ENCODE data around the gene ZNF112.
"Not testable (repeated sequence)": the region's sequence is repeated elsewhere in the genome, so short reads cannot be mapped to it uniquely, and the experiment has no call there.

Gene ZNF112

DNA sequence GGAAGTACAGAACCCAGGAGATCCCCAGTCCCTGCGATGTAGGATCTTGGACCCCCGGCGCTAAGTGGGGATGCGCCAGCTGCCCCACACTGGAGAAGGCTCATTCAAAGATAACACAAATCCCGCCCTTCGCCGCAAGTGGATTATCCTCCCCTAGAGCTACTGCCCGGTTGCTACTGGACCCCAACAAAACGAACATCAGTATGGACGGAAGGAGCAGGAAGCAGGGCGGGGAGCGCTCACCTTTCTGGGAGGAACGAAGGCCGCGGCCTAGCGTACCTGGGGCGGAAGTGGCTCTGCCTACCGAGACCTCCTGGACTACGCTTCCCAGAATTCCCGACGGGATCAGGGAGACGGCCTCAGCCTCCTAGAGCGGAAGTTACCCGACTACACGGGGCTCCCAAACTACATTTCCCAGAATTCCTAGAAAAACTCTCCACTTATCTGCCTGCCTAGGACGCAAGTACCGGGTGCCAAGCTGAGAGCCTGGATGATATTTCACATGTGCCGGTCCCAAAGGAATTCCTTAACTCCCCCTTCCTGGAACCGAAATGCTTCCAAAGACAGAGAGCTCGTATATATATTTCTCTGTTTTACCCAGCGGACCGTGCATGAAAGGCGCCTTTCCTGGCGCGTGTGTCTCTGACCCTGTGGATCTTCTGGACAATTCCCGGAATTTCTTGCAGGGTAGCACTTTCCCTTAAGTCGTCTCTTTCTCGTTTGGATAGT, at the start of gene ZNF112:
Gene ZNF112 (minus strand): TSS at position 298 of the 729 bp plus-strand sequence. CDS start 16,141 bp downstream, outside the sequence.
- peak; percentile 94 for DNase-seq (ENCODE audit: low read depth)

DNA sequence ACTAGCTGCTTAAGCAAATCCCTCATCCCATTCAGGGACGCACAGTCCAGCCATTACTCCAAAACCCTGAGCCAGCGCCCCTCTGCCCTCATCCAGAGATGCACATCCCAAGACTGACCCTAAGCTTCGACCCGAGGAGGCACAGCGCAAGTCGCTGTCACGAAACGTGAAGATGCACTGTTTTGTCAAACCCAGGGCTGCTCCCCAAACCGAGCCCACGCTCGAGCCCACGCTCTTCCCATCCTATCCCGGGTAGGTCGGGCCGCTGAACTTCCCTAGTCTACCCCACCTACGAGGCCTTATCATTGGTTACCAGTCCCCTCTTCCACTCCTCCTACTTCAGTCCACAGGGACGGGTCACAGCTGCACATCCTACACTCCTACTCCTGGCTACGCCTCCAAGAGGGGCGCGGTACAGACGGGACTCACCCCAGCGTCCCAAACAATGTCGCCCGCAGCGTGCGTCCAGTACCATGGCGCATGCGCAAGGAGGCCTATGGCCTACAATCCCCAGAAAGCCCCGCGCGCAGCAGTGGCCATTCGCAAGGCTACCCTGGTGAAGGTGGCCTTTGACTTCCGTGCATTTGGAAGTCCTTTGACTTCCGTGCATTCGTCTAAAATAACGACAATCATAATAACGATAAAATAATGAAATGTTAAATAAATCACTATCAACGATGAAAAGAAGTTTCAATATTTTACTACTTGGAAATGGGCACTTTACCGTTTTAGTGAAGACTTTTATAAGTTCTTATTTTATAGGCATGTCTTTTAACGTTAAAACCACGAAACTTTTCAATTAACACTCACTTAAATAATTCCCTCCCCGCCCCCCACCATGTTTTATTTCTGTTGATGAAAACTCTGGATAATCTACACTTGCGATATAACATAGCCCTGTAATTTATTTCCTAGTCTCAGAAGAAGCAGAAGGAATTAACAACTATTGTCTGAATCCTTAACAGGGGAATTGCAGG, 44.9 kb upstream of the ZNF112 start, which contains the start of gene ZNF285:
Gene ZNF285 (minus strand): TSS at position 470 of the 977 bp plus-strand sequence. CDS start 4,395 bp downstream, outside the sequence.
- peak; percentile 96 for DNase-seq (ENCODE audit: low read depth)

GRCh38 chr19:44389268-44389667, 32.8 kb upstream of the ZNF112 start:
- peak; percentile 6 for DNase-seq (ENCODE audit: low read depth)

DNA sequence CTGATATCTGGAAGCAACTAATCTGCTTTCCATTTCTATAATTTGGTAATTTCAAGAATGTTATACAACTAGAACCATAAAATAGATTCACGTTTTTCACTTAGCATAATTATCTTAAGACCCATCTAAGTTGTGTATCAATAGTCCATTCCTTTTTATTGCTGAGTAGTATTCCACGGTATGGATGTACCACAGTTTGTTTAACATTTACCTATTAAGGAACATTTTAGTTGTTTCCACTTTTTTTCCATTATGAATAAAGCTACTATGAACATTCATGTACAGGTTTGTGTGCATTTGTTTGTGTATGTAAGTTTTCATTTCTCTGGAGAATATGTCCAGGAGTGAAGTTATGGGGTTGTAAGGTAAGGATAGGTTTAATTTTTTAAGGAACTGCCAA, 18.3 kb upstream of the ZNF112 start:
- DNase-seq (ENCODE audit: low read depth): no peak

GRCh38 chr19:44371815-44372480, 15.5 kb upstream of the ZNF112 start:
- DNase-seq (ENCODE audit: low read depth): no peak

GRCh38 chr19:44367024-44367423, 10.5 kb upstream of the ZNF112 start:
- DNase-seq (ENCODE audit: low read depth): no peak

- no peak for DNase-seq (ENCODE audit: low read depth)
These were observed 9.9 kb downstream of the ZNF112 start for GRCh38 chr19:44346556-44346955.

DNA sequence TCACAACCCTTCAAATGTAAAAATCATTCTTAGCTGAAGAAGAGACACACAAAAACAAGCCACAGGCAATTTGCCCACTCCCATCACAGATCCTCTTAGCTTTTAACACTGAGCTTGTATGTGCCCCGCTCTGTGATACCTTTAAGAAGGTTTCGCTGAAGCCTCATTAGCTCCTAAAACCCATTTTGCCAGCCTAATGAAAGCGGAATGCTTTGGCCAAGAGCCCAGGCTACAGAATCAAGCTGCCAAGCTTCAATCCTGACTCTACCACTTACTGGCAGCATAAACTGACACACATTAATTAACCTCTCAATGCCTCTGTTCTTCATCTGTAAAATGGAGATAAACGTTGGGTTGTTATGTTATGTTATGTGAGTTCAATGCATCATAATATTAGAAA, 10.5 kb downstream of the ZNF112 start:
- DNase-seq (ENCODE audit: low read depth): no peak

DNA sequence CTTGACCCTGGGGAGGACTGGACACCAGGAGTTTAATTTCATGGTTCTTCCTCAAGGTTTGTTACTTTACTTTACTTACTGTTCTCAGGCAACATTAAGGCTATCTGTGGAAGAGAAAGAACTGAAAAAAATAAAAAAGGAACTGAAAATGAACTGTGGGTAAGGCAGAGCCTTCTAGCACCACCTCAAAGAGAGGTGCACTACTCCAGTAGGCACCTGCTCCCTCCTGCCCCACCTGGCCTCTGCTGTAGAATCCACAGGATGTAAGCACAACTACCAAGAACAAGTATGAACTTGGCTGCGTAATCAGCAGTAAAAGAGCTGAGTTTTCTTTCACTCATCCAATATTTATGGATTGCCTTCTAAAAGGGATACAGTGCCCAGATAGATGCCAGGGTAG, 12.2 kb downstream of the ZNF112 start:
- DNase-seq (ENCODE audit: low read depth): no peak

GRCh38 chr19:44341794-44342193, 14.7 kb downstream of the ZNF112 start:
- DNase-seq (ENCODE audit: low read depth): no peak

- DNase-seq (ENCODE audit: low read depth): not testable (repeated sequence)
These were observed 21.8 kb downstream of the ZNF112 start for GRCh38 chr19:44334639-44335038.

DNA sequence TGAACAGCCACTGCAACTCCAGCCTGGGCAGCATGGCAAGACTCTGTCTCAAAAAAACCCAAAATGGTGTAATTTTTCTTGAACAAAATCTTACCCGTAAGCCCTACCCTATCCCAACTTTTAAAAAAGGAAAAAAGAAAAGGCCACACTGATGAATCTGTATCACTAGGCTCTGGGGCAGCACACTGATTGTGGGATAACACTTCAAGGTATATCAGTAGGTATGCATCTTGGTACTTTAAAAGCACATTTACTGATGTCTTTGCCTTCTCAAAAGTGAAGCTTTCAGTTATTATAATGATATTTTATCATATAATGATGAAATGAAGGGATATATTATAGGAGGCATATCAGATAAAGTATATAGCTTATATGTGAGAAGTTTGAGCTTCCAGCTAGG, 24.3 kb downstream of the ZNF112 start:
- DNase-seq (ENCODE audit: low read depth): no peak

- no peak for DNase-seq (ENCODE audit: low read depth)
These were observed 40.6 kb downstream of the ZNF112 start for GRCh38 chr19:44315883-44316282.

- DNase-seq (ENCODE audit: low read depth): no peak
These were observed 43.2 kb downstream of the ZNF112 start for GRCh38 chr19:44313231-44313630.

DNA sequence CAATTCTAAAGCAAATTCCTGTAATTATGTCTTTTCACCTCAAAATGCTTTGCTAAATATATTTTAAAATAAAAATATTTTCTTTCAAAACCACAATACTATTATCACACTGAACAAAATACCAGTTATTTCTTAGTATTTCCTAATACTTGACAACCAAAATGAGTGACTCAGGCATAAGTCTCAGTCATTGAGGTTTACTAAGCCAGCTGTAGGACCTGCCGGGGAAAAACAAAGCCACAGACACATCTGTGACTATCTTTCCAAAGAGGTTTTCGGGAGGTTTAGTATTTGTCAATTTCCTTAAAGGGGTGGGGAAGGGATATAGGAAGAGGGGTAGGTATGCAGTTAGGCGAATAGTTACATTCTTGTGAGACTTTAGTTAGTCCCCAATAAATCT, 48.5 kb downstream of the ZNF112 start:
- DNase-seq (ENCODE audit: low read depth): peak; percentile 49

DNA sequence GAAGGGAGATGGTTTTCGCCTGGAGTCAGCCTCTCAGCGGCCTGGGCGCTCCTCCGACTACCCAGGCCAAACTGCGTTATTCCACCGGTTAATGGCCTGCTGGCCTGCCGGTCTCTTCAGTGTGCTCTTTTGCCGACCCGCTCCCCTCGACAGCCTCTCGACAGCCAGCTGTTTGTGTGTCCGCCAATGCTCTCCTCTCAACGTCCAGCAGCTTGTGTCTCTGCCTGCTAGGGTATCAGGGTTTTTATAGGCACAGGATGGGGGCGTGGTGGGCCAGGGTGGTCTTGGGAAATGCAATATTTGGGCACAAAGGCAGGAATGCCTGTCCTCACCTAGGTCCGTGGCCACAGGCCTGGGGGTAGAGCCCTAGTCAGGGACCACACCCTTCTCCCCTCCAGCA, 50.2 kb downstream of the ZNF112 start:
- no peak for DNase-seq (ENCODE audit: low read depth)

GRCh38 chr19:44305457-44305856, 51.0 kb downstream of the ZNF112 start:
- no peak for DNase-seq (ENCODE audit: low read depth)

DNA sequence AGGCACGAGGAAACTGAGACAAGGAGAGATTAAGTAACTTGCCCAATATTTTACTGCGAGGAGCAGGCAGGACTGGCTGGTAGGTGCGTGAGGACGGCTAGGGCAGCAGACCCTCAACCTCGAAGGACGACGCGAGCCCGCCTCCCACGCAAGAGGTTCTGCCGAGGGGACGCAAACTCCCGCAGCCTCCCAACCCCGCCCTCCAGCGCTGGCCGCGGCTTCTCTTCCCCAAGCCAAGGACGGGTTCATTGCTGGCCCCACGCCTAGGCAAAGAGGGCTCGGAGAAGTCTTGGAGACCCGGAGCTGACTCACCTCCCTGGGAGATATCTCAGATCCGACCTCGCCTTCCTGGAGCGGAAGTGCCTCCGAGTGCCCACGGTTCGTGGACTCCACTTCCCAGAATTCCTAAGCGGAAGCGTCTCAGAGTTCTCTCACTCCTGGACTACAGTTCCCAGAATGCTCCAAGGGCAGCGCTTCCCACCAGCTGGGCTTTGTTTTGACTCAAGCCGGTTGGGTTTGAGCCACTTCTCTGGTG, 51.8 kb downstream of the ZNF112 start, which contains the start of gene ZNF235:
Gene ZNF235 (minus strand): TSS at position 367 of the 535 bp plus-strand sequence. CDS start 1,621 bp downstream, outside the sequence.
- DNase-seq (ENCODE audit: low read depth): peak; percentile 99

DNA sequence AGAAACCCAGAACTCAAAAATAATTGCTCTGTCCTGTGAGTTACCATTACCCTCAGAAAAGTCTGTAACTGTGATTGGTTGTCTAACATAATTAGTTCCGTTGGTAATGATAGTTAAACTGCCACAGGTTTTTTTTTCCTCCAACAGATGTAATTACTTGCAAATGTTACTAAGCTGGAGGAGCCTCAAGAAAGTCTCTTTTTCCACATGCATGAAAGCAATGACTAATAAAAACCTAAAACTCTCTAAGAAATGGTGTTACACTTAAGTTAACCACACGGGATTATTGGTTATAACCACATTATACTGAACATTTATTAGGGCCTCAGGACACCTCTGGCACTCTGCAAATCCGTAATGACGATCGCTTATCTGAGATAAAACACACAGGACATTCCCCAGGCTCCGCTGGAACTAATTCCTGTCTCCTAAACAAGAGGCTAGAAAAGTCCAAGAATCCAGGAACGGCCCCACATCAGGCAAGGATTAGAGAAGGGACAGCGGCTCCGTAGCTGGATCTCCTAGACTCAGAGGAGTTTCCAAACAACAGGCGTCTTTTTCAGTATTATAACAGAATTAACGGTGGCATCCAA, 52.4 kb downstream of the ZNF112 start:
- DNase-seq (ENCODE audit: low read depth): peak; percentile 32

GRCh38 chr19:44303320-44303719, 53.2 kb downstream of the ZNF112 start:
- DNase-seq (ENCODE audit: low read depth): no peak

DNA sequence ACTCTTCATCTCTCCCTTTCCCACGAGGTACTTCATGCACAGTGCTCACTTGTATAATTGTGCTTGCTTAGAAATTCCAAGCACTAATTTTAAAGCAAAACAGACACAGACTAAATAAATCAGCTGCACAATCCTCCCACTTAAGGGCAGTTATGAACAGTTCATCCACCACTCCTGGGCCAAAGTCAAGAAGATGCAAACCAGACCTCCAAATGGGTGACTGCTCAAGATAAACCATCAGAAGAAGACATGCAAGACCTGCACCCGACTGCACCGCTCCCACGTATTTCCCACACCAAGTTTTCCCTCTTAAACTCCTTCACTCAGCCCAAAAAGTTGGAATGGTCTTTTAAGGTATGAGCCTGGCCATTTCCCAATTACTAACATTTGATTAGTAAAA, 71.5 kb downstream of the ZNF112 start:
- no peak for DNase-seq (ENCODE audit: low read depth)

Data from iris pigment epithelial cell (primary cell).